Kidney (tissue), 14 donors: Measurements from ENCODE around the gene THSD4. TPM values are rescaled to one million over a fixed set of nuclear protein-coding genes. Genes with fewer than 3 reads are reported as not detected.

Source experiments
- DNase-seq, 5 donors: peaks; one replicate each; pipeline ENCODE4 v3.0.0-alpha.2; 2013 to 2020
- FAIRE-seq: peaks from 2 replicates; lab custom pipeline; 2012; peaks lifted over from hg19 to GRCh38; lab: Jason Lieb, UNC
- H3K27ac ChIP-seq, 2 donors: one replicate each; pipeline ENCODE4 v1.7.0; 2013; ENCODE audit warnings: low read depth in 2 of 2, low read length in 2 of 2, inconsistent platforms in 1 of 2
- H3K27me3 ChIP-seq: one replicate; pipeline ENCODE4 v1.7.1; 2013; ENCODE audit warnings: low read length, inconsistent platforms; ENCODE audit not compliant: control insufficient read depth, insufficient read depth
- H3K36me3 ChIP-seq, 3 donors: one replicate each; pipeline versions ENCODE4 v1.7.0 to v1.7.1; 2013; ENCODE audit warnings: low read length in 3 of 3, control low read depth in 1 of 3, inconsistent platforms in 1 of 3; ENCODE audit not compliant: insufficient read depth in 3 of 3, control insufficient read depth in 2 of 3
- H3K4me1 ChIP-seq, 3 donors: one replicate each; pipeline versions ENCODE4 v1.7.0 to v1.7.1; 2013; ENCODE audit warnings: low read length in 3 of 3, inconsistent platforms in 1 of 3, low read depth in 1 of 3; ENCODE audit not compliant: control insufficient read depth in 2 of 3, insufficient read depth in 2 of 3
- H3K4me3 ChIP-seq, 3 donors: one replicate each; pipeline versions ENCODE4 v1.7.0 to v1.8.1; 2013; ENCODE audit warnings: low read length in 3 of 3, control low read depth in 1 of 3, inconsistent platforms in 1 of 3
- H3K9ac ChIP-seq, 3 donors: one replicate each; pipeline versions ENCODE4 v1.7.0 to v1.7.1; 2013; ENCODE audit warnings: low read length in 3 of 3, control low read depth in 1 of 3, inconsistent platforms in 1 of 3
- H3K9me3 ChIP-seq, 3 donors: one replicate each; pipeline versions ENCODE4 v1.7.0 to v1.7.1; 2013; ENCODE audit warnings: low read length in 3 of 3, control low read depth in 1 of 3, inconsistent platforms in 1 of 3; ENCODE audit not compliant: control insufficient read depth in 2 of 3, insufficient read depth in 1 of 3
- CTCF ChIP-seq: IDR thresholded peaks from 3 replicates; pipeline ENCODE4 v1.5.1; 2012; ENCODE audit warnings: mild to moderate bottlenecking, moderate library complexity, borderline replicate concordance; ENCODE audit not compliant: insufficient read depth; ENCODE audit errors: extremely low read depth
- intact Hi-C: fragments of 100-400 bp; cut with DNase I; formaldehyde crosslinking; loops from one replicate; pipeline ENCODE4 v1.11.1; 2022
- polyA plus RNA-seq: library from polyadenylated mRNA; stranded (reverse); fragments of 350-450 nt; fragmentation: Illumina TruSeq; extraction: RNeasy Lipid Tissue Mini Kit (QIAGEN cat#74804); gene quantifications from one replicate; pipeline ENCODE4 v1.2.3, GENCODE V29; 2014; ENCODE audit warnings: low read depth, low replicate concordance; ENCODE audit not compliant: insufficient read depth
- total RNA-seq: library from RNA; stranded (reverse); fragmentation: NEBNext Ultra II Directional; extraction: Animal tissue kit (Norgen Biotek cat#: 25700); gene quantifications from one replicate; pipeline ENCODE4 v1.2.1, GENCODE V29; 2021
- donor health status: control.
- donor health status: control.
- donor health status: control.
- donor health status: control.
- donor health status: control.
- donor health status: DM: yes; HTN: yes; CAD: no.
- donor health status: Normal renal cell carcinoma (clear cell type).

The THSD4 gene
- total and polyA plus RNA-seq, 2 donors from 2014 or later, result 9.4 to 36.3 TPM

- DNase-seq (peak in 1 of 5 donors; percentile 45), FAIRE-seq (no peak)
- peak overlapping the region in 1 of 2 donors; percentile 13 for H3K27ac ChIP-seq
- no peaks in the 10 kb centered on the region for H3K27me3 ChIP-seq
- H3K4me3 ChIP-seq, result no peak overlapping the region
- intact Hi-C loops, result no loop called here
- TF ChIP-seq CTCF, result no peak
- H3K36me3 ChIP-seq, result no peaks in the 10 kb centered on the region
- H3K9ac ChIP-seq, result no peak overlapping the region
- no peaks in the 10 kb centered on the region for H3K9me3 ChIP-seq
- H3K4me1 ChIP-seq, result peaks cover 0 to 6% (median 5%) of the 10 kb centered on the region in 3 donors
Measured at GRCh38 chr15:71779073-71779797, 664.0 kb downstream of the THSD4 start.

GRCh38 chr15:71780115-71780976 is 665.1 kb downstream of the THSD4 start:
- no peaks in the 10 kb centered on the region for H3K27me3 ChIP-seq
- H3K9ac ChIP-seq, result no peak overlapping the region
- H3K36me3 ChIP-seq, result no peaks in the 10 kb centered on the region
- FAIRE-seq (no peak), DNase-seq (peak in 3 of 5 donors; percentile 53 to 79 (median 65))
- no peaks in the 10 kb centered on the region for H3K9me3 ChIP-seq
- H3K27ac ChIP-seq, result peak overlapping the region; percentile 59 to 70
- peak; percentile 43 for TF ChIP-seq CTCF
- peak overlapping the region in 1 of 3 donors; percentile 26 for H3K4me3 ChIP-seq
- peaks cover 0 to 6% (median 5%) of the 10 kb centered on the region in 3 donors for H3K4me1 ChIP-seq
- intact Hi-C loops, result no loop called here

DNA sequence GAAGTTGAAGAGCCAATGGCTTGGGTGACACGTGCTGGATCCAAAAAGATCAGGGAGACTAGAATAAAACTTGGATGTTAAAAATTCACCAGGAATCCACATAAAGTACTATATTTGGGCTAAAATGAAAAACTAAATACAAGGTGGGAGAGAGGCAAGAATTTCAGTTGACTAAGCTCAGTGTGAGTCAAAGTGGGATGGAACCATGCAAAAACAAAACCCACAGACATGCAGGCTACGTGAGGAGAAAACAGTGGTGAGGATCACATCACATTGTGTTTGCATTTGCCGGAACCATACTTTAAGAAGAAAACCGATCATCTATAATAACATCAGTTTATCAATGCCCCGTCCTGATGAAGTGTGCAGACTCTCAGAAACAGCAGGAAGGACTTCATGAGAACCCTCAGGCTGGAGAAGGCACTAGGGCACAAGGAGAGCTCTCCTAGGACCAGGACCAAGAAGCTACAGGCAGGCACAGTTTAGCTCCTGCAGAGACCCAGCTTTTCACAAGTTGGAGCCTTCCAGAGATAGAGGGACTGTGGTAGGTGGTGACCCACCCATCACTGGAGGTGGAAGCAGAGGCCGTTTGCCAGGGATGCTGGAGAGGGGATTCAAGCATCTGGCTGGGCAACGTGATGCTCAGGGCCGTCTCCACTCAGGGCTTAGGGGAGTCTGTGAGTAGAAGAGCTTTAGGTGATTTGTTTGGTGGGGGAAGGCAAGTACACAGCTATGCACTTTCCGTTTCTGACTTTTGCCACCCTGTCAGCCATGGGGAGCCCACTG is 666.1 kb downstream of the THSD4 start:
- H3K4me3 ChIP-seq, result no peak overlapping the region
- no peaks in the 10 kb centered on the region for H3K9me3 ChIP-seq
- intact Hi-C loops, result no loop called here
- DNase-seq, result no peak
- no peak overlapping the region for H3K9ac ChIP-seq
- TF ChIP-seq CTCF, result no peak
- no peaks in the 10 kb centered on the region for H3K36me3 ChIP-seq
- no peaks in the 10 kb centered on the region for H3K27me3 ChIP-seq
- H3K27ac ChIP-seq, result no peak overlapping the region
- FAIRE-seq, result no peak
- peaks cover 0 to 7% (median 6%) of the 10 kb centered on the region in 3 donors for H3K4me1 ChIP-seq
